NCI-H82 treated with DMSO at 0.1 percent for 48 hours (cell line): ENCODE results near the gene PANK4.

Experiments
- DNase-seq: peaks from one replicate; lab custom pipeline; 2025; ENCODE audit not compliant: unreplicated experiment; lab: John Stamatoyannopoulos, UW

The PANK4 gene

DNA sequence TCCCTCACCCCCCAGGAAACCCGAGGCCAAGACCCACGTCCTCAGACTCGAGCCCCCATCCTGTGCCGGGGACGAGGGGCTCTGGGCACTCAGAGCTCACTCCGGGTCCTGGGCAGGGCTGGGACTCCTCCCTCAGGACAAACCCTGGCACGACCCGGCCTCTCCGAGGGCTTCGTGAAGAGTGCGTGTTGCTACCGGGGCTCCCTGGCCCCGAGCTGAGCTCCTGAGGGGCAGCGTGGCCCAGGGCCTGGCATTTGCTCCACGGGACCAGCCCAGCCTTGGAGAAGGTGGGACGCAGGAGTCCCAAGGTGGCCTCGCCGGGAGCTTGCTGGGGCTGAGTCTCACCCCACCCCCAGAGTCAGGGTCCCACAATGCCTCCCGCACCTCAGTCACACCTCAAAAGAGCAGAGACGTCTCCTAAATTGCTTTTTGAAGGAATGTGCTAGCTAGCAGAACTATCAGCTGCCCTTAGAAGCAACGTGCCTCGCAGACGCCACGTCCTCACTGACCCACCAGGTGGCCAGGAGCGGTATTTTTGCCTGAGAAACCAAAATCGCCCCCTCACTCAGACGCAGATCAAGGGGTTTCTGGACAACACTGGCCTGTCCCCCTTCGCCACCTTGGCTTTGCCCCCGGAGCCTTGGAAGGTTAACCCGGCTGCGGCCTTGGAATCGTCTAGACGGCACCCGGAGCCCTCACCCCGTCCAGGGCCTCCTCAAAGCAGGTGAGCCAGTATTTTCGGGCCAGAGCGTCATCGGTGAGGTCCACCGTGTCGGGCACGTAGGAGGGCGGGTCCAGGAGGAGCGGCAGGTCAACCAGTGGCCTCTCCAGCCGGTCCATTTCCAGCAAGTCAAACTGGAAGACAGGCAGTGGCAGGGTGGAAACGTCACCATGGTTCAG is 11.3 kb downstream of the PANK4 start:
- no peak for DNase-seq

DNA sequence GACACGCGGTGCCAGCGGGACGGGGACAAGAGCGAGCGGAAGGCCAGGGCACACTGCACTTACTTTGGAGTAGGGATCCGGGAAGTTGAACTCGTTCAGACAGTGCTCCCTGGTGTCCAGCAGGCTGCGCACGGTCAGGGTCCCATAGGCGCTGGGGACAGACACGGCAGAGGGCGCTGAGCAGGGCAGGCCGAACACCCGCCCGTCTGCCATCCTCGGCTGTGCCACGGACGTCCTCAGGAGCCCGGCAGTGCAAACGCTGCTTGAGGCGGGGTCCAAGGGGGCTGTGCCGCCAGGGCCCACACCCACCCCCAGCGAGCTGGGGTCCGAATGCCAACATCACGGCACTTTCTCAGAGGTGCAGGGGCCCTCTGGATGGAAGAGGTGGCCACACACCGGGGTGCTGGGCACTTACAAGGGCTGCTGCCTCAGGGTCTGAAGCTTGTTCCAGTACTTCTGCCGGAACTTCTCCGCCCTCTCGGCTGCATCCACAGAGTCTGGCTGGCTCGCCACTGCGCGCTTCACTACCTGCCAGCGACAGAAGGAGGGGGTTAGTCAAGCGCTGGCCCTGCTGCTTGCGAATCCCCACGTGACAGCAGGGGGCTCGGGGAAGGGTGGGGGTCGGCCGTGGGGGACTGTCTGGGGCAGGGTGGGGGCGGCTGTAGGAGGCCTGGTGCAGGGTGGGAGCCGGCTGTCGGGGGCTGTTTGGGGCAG is 12.3 kb downstream of the PANK4 start:
- no peak for DNase-seq

DNA sequence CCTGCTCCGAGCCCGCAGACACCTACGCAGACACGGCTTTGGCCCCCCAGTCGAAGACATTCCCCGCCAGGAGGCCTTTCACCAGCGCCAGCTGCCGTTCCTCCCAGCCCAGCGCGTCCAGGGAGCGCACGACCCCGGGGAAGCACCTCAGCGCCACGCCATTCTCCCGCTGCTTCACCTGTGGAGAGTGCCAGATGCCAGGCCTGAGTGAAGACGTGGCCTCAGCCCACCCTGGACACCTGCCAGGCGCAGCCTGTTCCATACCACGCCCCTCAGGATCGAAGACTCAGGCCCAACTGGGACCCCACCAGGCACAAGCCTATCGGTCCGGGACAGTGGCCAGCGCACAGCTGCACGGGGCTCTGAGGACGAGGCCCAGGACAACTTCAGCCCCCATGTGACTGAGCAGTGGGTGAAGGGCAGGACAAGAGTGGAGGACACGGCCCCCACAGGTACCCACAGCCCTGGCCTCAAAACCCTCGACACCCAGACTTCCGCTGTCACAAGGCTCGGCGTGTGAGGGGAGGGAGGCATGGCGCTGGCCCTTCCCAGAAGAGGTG is 13.5 kb downstream of the PANK4 start:
- no peak for DNase-seq

DNA sequence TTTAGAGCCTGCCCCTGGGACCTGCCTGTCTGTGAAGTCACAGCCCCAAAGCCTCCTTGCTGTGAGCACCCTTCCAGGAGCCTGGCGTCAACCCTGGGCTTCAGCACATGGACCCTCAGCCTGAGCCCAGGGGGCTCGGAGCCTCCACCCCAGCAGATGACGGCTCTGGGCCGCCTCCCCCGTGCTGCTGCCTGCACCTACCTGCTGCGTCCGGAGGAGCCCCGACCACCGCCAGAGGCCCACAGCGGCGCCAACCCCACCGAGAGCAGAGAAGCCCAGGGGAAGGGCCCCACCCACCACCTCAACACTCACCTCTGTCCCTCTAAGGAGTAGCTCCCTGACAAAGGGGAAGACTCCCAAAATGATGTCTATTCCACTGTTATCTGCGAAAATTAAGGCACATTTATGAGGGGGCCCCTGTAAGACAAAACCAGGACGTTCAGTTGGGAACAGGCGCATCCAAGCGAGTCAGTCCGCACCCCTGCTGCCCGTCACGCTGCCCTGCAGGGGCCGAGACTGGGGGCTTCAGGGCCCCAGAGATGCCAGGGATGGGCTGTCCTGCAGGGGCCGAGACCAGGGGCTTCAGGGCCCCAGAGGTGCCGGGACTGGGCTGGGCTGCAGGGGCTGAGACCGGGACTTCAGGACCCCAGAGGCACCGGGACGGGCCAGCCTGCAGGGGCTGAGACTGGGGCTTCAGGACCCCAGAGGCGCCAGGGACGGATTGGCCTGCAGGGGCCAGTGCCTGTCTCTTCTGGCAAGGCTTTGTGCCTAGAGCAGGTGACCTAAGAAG is 15.8 kb downstream of the PANK4 start:
- no peak for DNase-seq

DNA sequence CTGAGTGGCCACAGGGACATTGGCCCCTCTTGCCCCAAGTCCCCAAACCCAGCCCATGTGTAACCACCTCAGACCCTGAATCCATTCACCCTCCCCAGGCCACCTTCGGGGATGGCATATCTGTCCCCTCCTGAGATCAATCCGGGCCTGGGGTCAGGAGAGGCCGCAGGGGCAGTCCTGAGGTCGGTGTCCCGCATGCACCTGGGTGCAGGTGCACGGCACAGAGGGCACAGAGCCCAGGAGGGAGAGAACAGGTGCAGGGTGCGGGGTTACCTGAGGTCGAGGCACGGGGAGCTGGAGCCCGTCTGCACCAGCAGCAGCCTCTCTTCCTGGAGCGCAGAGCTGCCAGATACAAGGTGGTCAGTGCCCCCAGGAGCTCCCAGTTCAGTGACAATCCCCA is 16.8 kb downstream of the PANK4 start:
- DNase-seq, result no peak

DNA sequence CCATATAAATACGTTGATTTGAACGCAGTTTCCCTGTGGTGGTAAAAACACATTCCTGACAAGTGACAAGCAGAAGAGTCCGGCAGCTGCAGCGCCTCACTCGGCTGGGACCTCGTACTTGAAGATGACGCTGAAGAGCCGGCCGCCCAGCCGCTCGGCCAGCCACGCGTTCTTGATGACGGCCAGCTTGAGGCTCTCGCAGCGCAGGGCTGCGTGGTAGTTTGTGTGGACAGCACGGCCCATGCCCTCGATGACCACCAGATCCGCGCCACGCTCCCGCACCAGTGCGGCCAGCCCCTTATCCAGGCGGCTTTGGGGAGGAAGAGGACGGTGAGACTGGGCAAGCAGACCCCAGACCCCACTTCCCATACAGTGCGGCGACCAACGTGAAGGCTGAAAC is 17.6 kb downstream of the PANK4 start:
- DNase-seq, result no peak

DNA sequence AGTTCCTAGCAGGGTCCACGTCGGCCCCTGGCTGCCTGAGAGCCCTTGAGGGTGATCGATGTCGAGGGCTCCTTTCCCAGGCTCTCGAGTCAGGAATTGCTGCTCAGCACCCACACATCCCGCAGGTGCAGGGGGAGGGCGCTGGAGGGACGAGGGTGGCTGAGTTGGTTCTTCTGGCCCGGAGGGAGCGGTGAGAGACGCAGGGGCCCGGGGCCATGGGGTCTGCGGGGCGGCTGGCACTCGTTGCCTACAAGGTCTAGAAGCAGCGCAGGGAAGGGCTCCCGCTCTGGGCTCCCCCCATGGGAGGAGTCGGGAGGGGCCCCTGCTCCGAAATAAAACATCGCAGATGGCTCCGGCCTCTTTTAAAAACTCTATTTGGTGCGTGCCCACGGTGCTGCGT is 18.2 kb downstream of the PANK4 start:
- DNase-seq, result no peak

DNA sequence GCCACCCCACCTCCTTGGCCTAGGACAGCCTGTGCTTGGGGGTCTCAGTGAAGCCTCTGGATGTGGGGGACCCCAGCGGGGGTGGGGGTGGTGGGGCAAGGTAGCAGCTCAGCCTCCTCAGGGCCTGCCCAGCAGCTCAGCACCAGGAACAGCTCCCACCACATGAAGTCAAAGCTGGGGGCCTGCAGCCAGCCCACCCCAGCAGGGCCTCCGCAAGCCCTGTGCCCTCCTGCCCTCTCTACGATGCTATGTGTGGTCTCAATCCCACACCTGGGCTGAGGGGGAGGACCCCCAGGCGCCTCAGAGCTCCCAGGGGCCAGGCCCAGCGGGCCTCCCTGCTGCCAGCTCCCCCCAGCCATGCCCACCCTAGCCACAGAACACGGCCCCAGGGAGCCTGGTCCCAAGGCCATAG is 18.6 kb downstream of the PANK4 start:
- DNase-seq, result no peak

DNA sequence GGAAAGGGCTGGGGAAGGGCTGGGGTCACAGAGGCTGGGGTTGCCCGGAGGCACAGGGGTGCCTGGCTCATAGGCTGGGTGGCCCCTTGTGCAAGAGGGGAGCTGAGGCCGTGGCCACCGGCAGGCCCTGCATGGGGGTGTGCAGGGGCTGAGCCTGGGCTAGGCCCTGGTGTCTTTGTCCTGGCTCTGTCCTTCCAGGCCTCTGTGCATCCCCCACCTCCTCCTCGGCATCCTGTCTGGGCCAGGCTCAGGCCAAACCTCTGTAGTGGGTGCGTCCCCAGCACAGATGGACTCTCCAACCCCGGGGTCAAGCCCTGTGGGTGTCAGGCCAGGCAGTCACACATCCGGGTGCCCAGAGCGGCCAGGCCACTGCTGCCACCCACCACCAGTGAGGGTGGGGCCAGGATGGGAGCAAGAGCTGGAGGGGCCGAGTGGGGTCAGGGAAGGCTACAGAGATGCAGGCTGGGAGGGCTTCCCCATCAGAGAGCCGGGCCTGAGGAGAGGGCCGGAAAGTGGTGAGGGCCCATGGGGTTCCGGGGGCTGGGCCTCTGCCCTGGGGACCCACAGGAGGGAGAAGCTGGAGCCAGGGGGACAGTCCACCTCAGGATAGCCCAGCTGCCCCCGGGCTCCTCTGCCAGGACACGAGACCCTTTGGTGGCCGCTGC is 19.4 kb downstream of the PANK4 start:
- DNase-seq, result no peak

DNA sequence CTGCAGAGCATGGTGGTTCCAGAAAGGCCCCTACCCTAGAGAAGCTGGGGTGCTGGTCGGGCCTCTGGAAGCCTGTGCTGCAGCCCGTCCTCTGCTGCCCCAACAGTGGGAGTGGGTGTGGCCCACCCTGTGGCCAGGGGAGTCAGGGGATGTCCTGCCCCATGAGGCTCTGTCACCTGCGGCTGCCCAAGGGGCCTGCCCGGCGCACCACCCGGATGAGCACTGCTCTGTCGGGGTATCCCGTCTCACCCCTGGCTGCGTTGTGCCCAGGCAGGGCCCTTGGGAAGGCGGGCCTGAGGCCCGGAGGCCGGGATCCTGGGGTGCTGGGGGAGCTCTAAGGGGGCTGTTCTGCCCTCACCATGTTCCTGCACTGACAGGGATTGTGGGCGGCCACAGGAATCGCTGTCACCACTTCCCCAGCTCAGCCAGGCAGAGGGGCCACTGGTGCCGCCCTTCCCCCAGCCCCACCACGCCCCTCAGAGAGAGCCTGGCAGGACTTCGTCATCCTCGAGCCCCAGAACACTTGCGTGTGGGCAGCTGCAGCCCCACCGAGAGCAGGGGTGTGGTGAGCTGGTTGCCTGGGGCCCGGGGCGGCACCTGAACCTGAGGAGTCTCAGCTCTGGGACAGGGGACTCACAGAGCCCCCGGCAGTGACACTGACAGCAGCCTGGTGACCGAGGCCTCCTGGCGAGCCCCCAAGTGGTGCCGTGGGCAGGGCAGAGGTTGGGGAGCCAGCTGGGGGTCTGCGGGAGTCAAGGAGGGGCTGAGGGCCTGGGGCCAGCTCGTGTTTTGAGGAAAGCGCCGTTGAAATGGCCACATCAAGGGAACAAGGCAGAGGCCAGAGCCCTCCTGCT is 20.2 kb downstream of the PANK4 start:
- no peak for DNase-seq

DNA sequence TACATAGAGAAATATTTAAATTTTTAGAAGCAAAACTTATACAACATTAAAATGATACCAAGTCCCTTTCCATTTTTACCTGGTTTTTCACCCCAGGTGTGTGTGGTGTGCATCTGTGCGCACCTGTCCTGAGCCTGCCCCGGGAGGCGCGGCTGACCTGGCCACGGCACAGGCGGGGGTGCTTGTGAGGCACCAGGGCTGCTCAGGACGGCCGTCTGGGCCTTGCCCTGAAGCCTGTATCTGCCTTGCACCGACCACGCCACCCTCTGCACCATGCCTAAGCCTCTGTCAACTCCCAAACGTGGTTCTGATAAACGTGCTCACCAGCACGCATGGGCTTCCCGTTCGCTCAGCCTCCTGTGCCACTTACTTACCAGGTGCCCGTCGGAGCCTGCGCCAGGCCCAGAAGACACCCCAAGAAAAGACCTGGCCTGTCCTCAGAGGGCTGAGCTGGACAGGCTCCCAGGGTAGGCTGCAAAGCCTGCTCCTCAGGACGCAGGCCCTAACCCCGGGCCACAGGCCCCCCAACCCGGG is 20.9 kb downstream of the PANK4 start:
- DNase-seq, result no peak

DNA sequence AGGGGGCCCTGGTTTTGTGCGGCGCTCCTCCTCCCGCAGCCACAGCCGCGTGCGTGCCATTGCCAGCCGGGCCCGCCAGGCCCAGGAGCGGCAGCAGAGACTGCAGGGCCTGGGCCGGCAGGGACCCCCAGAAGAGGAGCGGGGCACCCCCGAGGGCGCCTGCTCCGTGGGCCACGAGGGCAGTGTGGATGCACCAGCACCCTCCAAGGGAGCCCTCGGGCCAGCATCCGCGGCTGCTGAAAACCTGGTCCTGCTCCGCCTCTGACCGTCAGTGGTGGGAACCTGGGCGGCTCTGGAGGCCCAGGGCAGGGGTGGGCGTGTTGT is 21.5 kb downstream of the PANK4 start:
- no peak for DNase-seq

DNA sequence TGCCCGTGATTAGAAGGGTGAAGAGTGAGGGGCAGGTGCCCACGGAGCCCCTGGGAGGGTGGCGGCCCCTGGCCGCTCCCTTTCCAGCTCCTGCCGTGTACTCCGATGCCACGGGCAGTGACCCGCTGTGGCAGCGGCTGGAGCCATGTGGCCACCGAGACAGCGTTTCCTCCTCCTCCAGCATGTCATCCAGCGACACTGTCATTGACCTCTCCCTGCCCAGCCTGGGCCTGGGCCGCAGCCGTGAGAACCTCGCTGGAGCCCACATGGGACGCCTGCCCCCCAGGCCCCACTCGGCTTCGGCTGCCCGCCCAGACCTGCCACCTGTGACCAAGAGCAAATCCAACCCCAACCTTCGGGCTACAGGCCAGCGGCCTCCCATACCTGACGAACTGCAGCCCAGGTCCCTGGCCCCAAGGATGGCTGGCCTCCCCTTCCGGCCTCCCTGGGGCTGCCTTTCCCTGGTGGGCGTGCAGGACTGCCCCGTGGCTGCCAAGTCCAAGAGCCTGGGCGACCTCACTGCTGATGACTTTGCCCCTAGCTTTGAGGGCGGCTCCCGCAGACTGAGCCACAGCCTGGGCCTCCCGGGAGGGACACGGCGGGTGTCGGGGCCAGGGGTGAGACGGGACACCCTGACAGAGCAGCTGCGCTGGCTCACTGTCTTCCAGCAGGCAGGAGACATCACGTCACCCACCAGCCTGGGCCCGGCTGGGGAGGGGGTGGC is 22.0 kb downstream of the PANK4 start:
- no peak for DNase-seq

DNA sequence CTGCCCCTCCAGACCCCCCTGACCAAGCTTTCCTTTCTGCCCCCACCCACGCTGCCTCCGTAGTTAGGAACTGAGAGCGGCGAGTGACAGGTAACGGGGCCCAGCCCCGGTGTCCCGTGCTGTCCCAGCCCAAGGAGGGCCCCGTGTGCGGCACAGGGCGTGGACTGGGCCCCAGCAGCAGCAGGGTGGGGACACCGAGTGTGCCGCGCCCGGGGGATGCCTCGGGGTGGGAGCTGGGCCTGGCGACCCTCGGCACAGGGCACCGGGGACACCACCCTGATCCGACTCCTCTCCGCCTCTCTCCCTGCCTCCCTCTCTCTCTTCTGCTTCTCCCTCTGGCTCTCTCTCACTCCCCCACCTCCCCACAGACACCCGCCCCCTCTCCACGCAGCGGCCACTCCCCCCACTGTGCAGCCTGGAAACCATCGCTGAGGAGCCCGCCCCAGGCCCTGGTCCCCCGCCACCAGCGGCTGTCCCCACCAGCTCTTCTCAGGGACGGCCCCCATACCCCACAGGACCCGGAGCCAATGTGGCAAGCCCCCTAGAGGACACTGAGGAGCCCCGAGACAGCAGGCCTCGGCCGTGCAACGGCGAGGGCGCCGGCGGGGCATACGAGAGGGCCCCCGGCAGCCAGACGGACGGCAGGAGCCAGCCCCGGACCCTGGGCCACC is 22.7 kb downstream of the PANK4 start:
- DNase-seq, result no peak

DNA sequence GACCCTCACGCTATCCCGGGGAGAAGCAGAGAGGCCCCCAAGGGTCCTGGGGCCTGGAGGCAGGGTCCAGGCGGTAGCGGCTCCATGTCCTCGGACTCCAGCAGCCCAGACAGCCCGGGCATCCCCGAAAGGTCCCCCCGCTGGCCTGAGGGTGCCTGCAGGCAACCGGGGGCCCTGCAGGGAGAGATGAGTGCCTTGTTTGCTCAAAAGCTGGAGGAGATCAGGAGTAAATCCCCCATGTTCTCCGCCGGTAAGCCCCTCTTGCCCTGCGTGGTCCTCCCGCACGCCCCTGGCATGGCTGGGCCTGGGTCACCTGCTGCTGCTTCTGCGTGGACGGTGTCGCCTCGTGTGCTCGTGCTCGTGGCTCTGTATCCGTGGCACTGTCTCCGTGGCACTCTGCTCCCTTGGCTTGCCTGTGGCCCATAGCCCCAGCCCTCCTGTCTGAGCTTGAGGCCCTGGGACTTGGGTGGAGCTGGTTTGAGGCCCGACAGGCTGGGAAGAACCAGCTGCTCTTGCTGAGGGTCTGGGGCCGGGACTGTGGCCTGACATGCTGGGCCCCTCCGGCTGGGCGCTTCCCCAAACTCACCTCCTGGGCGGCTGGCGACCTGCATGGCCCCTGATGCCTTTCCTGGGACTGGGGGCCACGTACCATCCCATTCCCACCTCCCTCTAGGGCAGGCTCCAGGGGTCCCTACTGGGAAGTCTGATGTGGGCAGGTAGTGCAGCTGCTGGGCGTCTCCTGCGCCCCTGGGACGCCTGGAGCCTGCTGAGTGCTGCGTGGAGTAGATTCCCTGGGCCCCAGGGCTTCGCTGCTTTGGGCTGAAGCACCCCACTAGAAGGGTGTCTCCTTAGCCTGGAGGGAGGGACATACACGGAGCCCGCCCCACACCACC is 23.5 kb downstream of the PANK4 start:
- DNase-seq, result no peak

DNA sequence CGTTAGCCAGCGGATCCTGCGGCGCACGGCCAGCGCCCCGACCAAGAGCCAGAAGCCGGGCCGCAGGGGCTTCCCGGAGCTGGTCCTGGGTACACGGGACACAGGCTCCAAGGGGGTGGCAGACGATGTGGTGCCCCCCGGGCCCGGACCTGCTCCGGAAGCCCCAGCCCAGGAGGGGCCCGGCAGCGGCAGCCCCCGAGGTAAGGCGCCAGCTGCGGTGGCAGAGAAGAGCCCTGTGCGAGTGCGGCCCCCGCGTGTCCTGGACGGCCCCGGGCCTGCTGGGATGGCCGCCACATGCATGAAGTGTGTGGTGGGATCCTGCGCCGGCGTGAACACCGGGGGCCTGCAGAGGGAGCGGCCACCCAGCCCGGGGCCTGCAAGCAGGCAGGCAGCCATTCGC is 24.2 kb downstream of the PANK4 start:
- DNase-seq, result no peak

DNA sequence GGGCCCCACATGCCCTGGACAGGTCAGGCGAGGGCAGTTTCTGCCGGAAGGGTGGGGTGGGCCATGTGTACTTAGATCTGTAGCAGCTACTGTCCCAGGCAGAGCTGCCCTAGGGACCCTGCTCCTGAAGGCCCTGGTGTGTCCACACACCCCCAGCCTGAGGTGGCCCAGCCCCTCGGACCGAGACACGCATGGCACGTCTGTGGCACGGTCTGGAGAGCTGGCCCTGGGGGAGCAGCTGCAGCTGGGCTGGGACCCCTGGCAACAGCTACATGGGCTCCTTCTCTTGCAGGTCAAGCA is 24.6 kb downstream of the PANK4 start:
- no peak for DNase-seq
